Motor neuron (in vitro differentiated cells): ENCODE results near the gene SASH1. TPM values are rescaled to one million over a fixed set of nuclear protein-coding genes. Genes with fewer than 3 reads are reported as not detected.
"Not testable (repeated sequence)": the region's sequence is repeated elsewhere in the genome, so short reads cannot be mapped to it uniquely, and the experiment has no call there.

Source experiments
- ATAC-seq, 8 experiments: fragments of 200-7000 bp; cut with Tn5 transposase; replicated peaks in 6 of 8; 2 replicates each; pipeline ENCODE4 v1.8.0; 2021; ENCODE audit warnings: mild to moderate bottlenecking in 8 of 8, moderate library complexity in 8 of 8
- H3K27ac ChIP-seq, 2 donors: fragments of 250-450 bp; sonication (Bioruptor Pico); 2 replicates each; pipeline ENCODE4 v1.9.0; 2021; ENCODE audit warnings: antibody characterized with exemption in 2 of 2, mild to moderate bottlenecking in 2 of 2, moderate library complexity in 1 of 2
- H3K4me1 ChIP-seq, 2 donors: fragments of 250-450 bp; sonication (Bioruptor Pico); replicated peaks in 1 of 2; 2 replicates each; pipeline ENCODE4 v1.6.1; 2021; ENCODE audit warnings: antibody characterized with exemption in 2 of 2, mild to moderate bottlenecking in 2 of 2, moderate library complexity in 1 of 2
- H3K4me3 ChIP-seq, 5 donors: fragments of 250-450 bp; sonication (Bioruptor Pico); 2 replicates each; pipeline ENCODE4 v1.9.0; 2021; ENCODE audit warnings: antibody characterized with exemption in 5 of 5, mild to moderate bottlenecking in 5 of 5, moderate library complexity in 4 of 5
- whole genome bisulfite sequencing, 10 experiments: fragments of 450-650 bp; shearing (Covaris generic); methylation state at CpG; one replicate each; pipeline ENCODE4 v1.0.0; 2022; 5-methylcytosine and 5-hydroxymethylcytosine counted together
- in situ Hi-C, 9 experiments: fragments of 400-800 bp; cut with MboI; loops; one replicate each; pipeline ENCODE4 v1.15.0; 2021; ENCODE audit warnings: low sequenced_read_pairs in 9 of 9, low pct_unique_long_range_greater_than_20kb in 2 of 9; ENCODE audit not compliant: unreplicated experiment in 9 of 9
- total RNA-seq, 8 experiments: library from RNA; unstranded; fragments of 300-600 nt; gene quantifications; 2 replicates each; pipeline versions ENCODE4 v1.2.3 to v1.2.4, GENCODE V29; 2022

The SASH1 gene
- total RNA-seq, 8 experiments from 2014 or later, result 7.8 to 139 (median 18.4) TPM

GRCh38 chr6:148577687-148578488 lies 235.2 kb downstream of the SASH1 start:
- Histone ChIP-seq H3K27ac (no peak overlapping the region), H3K4me1 (peaks cover 3% of the 10 kb centered on the region in 2 donors), H3K4me3 (no peak overlapping the region)
- in situ Hi-C loops, result loop anchor here in 4 of 9 experiments (25.0 kb wide), 3 partner anchors 159 to 384 kb away; partner anchors contain the start of gene UST (in 1 of the 4)
- 0 to 35% (median 10%) methylated on average over 1 to 5 of the region's 7 CpGs; no CpG with 5 or more reads in 2 of the 10 experiments for WGBS, 10 experiments
- ATAC-seq, result peak; percentile 100

- Histone ChIP-seq H3K4me3 (no peak overlapping the region), H3K4me1 (peaks cover 3% of the 10 kb centered on the region in 2 donors), H3K27ac (no peak overlapping the region)
- WGBS, 10 experiments, result 33 to 100% (median 67%) methylated on average over 1 to 5 of the region's 5 CpGs; no CpG with 5 or more reads in 4 of the 10 experiments
- peak in 1 of 8 experiments; percentile 63 for ATAC-seq
- in situ Hi-C loops, result loop anchor here in 4 of 9 experiments (25.0 kb wide), 3 partner anchors 159 to 384 kb away; partner anchors contain the start of gene UST (in 1 of the 4)
Measured at GRCh38 chr6:148578489-148578814, 235.8 kb downstream of the SASH1 start.

- WGBS, 10 experiments, result 49 to 100% (median 71%) methylated on average over 1 to 4 of the region's 4 CpGs; no CpG with 5 or more reads in 1 of the 10 experiments
- peaks cover 3% of the 10 kb centered on the region in 2 donors for H3K4me1 ChIP-seq
- H3K27ac ChIP-seq, result no peak overlapping the region
- H3K4me3 ChIP-seq, result no peak overlapping the region
- in situ Hi-C loops, result loop anchor here in 4 of 9 experiments (25.0 kb wide), 3 partner anchors 158 to 383 kb away; partner anchors contain the start of gene UST (in 1 of the 4)
- no peak for ATAC-seq
Measured at GRCh38 chr6:148578837-148579565, 236.4 kb downstream of the SASH1 start.

- no peak for ATAC-seq
- WGBS, 10 experiments, result 56 to 94% (median 83%) methylated on average over 1 to 5 of the region's 5 CpGs
- Histone ChIP-seq H3K4me3 (no peak overlapping the region), H3K27ac (no peak overlapping the region), H3K4me1 (peaks cover 3% of the 10 kb centered on the region in 2 donors)
- in situ Hi-C loops, result loop anchor here in 4 of 9 experiments (25.0 kb wide), 3 partner anchors 157 to 382 kb away; partner anchors contain the start of gene UST (in 1 of the 4)
Measured at GRCh38 chr6:148580442-148580841, 237.8 kb downstream of the SASH1 start.

- H3K4me3 ChIP-seq, result no peak overlapping the region
- in situ Hi-C loops, result loop anchor here in 4 of 9 experiments (25.0 kb wide), 3 partner anchors 154 to 379 kb away; partner anchors contain the start of gene UST (in 1 of the 4)
- whole genome bisulfite sequencing, 10 experiments, result 56 to 88% (median 83%) methylated on average over 3 to 5 of the region's 5 CpGs; no CpG with 5 or more reads in 2 of the 10 experiments
- no peak overlapping the region for H3K27ac ChIP-seq
- H3K4me1 ChIP-seq, result no peaks in the 10 kb centered on the region
- no peak for ATAC-seq
Measured at GRCh38 chr6:148583631-148584030, 241.0 kb downstream of the SASH1 start.

- ATAC-seq, H3K4me3 ChIP-seq, H3K27ac ChIP-seq, H3K4me1 ChIP-seq: not testable (repeated sequence)
- in situ Hi-C loops, result loop anchor here in 4 of 9 experiments (25.0 kb wide), 3 partner anchors 152 to 377 kb away; partner anchors contain the start of gene UST (in 1 of the 4)
- 33 to 100% (median 89%) methylated on average over 1 of the region's 1 CpG; no CpG with 5 or more reads in 1 of the 10 experiments for WGBS, 10 experiments
Measured at GRCh38 chr6:148585641-148586040, 243.0 kb downstream of the SASH1 start.

GRCh38 chr6:148590883-148591282 lies 248.2 kb downstream of the SASH1 start:
- Histone ChIP-seq H3K4me1 (no peaks in the 10 kb centered on the region), H3K27ac (no peak overlapping the region), H3K4me3 (no peak overlapping the region)
- 65 to 91% (median 83%) methylated on average over 2 to 6 of the region's 6 CpGs for WGBS, 10 experiments
- ATAC-seq, result no peak
- in situ Hi-C loops, result loop anchor here in 4 of 9 experiments (25.0 kb wide), 3 partner anchors 146 to 371 kb away; partner anchors contain the start of gene UST (in 1 of the 4)

GRCh38 chr6:148591656-148592055 lies 249.0 kb downstream of the SASH1 start:
- Histone ChIP-seq H3K4me1 (no peaks in the 10 kb centered on the region), H3K4me3 (no peak overlapping the region), H3K27ac (no peak overlapping the region)
- in situ Hi-C loops, result loop anchor here in 4 of 9 experiments (25.0 kb wide), 3 partner anchors 146 to 371 kb away; partner anchors contain the start of gene UST (in 1 of the 4)
- ATAC-seq, result no peak

- H3K4me1 ChIP-seq, result no peaks in the 10 kb centered on the region
- 19 to 100% (median 72%) methylated on average over 1 to 11 of the region's 16 CpGs for WGBS, 10 experiments
- no peak overlapping the region for H3K27ac ChIP-seq
- H3K4me3 ChIP-seq, result no peak overlapping the region
- ATAC-seq, result peak in 2 of 8 experiments; percentile 32 to 82
- in situ Hi-C loops, result loop anchor here in 4 of 9 experiments (25.0 kb wide), 3 partner anchors 144 to 369 kb away; partner anchors contain the start of gene UST (in 1 of the 4)
Measured at GRCh38 chr6:148593130-148593812, 250.6 kb downstream of the SASH1 start.

- 17 to 100% (median 66%) methylated on average over 1 to 6 of the region's 6 CpGs for WGBS, 10 experiments
- H3K4me1 ChIP-seq, result no peaks in the 10 kb centered on the region
- H3K4me3 ChIP-seq, result no peak overlapping the region
- ATAC-seq, result peak in 1 of 8 experiments; percentile 28
- in situ Hi-C loops, result loop anchor here in 4 of 9 experiments (25.0 kb wide), 3 partner anchors 144 to 369 kb away; partner anchors contain the start of gene UST (in 1 of the 4)
- no peak overlapping the region for H3K27ac ChIP-seq
Measured at GRCh38 chr6:148593813-148594170, 251.2 kb downstream of the SASH1 start.

GRCh38 chr6:148595550-148595949 lies 252.9 kb downstream of the SASH1 start:
- Histone ChIP-seq H3K27ac (no peak overlapping the region), H3K4me1 (no peaks in the 10 kb centered on the region), H3K4me3 (no peak overlapping the region)
- no peak for ATAC-seq
- 63 to 100% (median 94%) methylated on average over 2 to 6 of the region's 6 CpGs; no CpG with 5 or more reads in 1 of the 10 experiments for WGBS, 10 experiments
- in situ Hi-C loops, result loop anchor here in 4 of 9 experiments (25.0 kb wide), 3 partner anchors 142 to 367 kb away; partner anchors contain the start of gene UST (in 1 of the 4)

GRCh38 chr6:148596891-148597455 lies 254.3 kb downstream of the SASH1 start:
- Histone ChIP-seq H3K27ac (no peak overlapping the region), H3K4me3 (no peak overlapping the region), H3K4me1 (no peaks in the 10 kb centered on the region)
- WGBS, 10 experiments, result 70 to 100% (median 96%) methylated on average over 1 to 3 of the region's 3 CpGs; no CpG with 5 or more reads in 1 of the 10 experiments
- in situ Hi-C loops, result loop anchor here in 4 of 9 experiments (25.0 kb wide), 3 partner anchors 140 to 365 kb away; partner anchors contain the start of gene UST (in 1 of the 4)
- ATAC-seq, result no peak
